ENCODE measurements around the gene INO80C.

INO80C gene

GRCh38 chr18:35497370-35498197 lies at the start of gene INO80C:
Gene INO80C, minus strand, starts transcription at chr18:35497960. Its CDS starts 86 bp downstream, at chr18:35497874.
- peak; percentile 91 to 93 for DNase-seq

DNA sequence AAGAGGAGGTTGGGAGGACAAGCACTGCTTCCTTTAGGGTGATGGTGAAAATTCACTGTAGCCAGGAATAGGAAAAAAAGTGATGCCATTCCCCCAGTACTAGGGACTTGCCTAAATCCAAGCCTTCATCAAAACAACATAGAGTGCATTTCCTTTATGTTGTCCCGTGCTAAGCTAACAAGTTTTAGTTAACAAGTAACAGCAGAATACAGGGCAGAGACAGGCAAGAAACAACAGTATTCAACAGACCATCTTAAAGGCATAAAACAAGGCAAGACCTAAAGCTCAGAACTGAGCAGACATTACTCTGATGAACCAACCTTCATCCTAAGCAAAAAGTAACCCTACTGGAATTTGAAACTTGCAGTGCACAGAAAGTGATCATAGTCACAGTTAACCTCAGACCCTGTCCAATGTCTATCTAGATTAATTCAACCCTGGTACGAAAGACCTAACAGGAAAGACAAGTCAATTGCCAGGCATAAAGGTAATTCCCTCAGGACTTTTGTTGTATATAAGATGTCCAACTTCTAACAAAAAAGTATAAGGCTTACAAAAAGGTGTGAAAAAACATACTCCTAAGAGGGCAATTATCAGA lies 49.3 kb upstream of the INO80C start:
- DNase-seq = no peak

GRCh38 chr18:35542356-35542755 lies 44.6 kb upstream of the INO80C start:
- no peak for DNase-seq

DNA sequence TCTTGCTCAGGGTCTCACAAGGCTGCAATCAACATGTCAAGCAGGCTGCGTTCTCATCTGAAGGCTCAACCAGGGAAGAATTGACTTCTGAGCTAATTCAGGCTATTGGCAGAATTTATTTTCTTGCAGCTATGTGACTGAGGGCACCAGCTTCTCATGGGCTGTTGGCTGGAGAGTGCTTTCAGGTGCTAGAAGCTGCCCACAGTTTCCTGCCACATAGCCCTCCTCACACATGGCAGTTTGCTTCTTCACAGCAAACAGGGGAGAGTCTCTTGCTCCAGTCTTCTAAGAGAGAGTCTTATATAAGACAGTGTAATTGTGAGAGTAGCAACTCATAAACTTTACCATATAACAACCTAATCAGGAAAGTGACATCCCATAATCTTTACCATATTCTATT lies 37.5 kb upstream of the INO80C start:
- no peak for DNase-seq

DNA sequence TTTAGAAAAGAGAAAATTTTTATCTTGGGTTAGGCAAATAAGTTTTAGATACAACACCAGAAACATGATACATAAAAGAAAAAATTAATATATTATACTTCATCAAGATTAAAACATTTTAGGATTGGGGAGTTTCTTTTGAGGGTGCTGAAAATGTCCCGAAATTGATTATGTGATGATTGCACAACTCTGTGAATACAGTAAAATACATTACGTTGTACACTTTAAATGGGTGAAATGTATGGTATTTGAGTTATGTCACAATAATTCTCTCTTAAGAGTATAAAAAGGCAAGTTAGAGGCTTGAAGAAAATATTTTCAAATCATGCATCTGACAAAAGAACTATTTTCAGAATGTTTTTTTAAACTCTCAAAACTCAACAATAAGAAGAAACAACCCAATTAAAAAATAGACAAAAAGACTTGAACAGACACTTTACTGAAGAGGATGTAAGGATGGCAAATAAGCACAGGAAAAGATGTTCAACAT lies 36.2 kb upstream of the INO80C start:
- DNase-seq = no peak

GRCh38 chr18:35528749-35529274 lies 31.1 kb upstream of the INO80C start:
- no peak for DNase-seq

GRCh38 chr18:35526495-35527059 lies 28.8 kb upstream of the INO80C start:
- DNase-seq = no peak

DNA sequence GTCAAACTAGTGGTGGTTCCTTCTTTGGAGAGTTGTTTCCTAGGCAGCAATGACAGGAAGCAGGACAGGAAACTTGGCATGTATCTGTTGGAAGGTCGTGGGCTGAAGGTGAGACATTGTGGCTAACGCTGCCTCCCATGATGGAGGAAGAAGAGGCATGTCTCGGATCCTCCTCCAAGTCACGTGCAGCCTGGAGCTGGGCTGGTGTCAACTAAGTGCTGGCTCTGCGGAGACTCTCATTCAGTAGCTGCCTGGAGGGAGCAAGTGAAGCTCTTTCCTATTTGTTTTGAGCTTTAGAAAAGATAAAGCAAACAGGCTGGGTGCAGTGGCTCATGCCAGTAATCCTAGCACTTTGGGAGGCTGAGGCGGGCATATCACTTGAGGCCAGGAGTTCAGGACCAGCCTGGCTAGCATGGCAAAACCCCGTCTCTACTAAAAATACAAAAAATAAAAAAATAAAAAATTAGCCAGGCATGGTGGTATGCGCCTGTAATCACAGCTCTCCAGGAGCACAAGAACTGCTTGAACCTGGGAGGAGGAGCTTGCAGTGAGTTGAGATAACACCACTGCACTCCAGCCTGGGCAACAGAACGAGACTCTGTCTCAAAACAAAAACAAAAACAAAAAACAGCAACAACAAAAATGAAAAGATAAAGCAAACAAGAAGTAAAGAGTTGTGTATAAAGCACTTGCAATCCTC lies 28.2 kb upstream of the INO80C start:
- DNase-seq = no peak

DNA sequence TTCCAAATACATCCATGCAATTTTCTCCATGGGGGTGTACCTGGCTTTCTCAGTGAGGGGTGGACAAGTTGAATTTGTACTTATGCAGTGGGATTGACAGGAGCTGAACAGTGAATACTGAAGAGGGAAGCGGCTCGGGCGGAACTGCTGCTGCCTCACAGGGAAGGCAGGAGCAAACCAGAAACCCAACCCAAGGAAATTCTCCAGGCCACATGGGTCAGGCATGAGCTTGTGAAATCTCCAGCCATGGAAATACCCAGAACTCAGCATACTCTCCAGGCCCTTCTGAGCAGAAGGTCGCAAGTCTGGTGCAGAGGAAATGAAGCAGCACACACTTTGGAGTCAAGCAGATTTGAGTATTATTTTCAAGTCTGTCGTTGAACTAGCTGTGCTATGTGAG lies 26.5 kb upstream of the INO80C start:
- no peak for DNase-seq

- DNase-seq = no peak
Observed at GRCh38 chr18:35522130-35522959, 24.6 kb upstream of the INO80C start.

GRCh38 chr18:35521133-35521532 lies 23.4 kb upstream of the INO80C start:
- DNase-seq = no peak

GRCh38 chr18:35519148-35519899 lies 21.6 kb upstream of the INO80C start:
- no peak for DNase-seq

DNA sequence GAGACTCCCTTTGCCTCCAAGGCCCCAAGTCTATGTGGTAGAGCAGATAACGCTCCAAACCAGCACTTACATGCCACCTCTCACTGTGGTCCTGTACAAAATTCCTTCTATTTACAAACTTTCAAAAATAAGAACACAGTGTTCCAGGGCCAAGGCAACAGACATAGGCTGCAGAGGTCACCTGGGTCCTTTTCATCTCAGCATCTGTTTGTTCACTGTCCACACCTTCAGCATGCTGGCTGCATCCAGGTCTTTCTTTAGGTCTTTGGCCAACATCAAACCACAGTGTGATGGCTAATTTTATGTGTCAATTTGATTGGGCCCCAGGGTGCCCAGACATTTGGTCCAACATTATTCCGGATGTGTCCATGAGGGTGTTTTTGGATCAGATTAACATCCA lies 20.0 kb upstream of the INO80C start:
- DNase-seq = no peak

- DNase-seq = no peak
Observed at GRCh38 chr18:35516789-35517188, 19.0 kb upstream of the INO80C start.

GRCh38 chr18:35516351-35516750 lies 18.6 kb upstream of the INO80C start:
- no peak for DNase-seq

GRCh38 chr18:35515460-35516130 lies 17.8 kb upstream of the INO80C start:
- DNase-seq = no peak

- DNase-seq = no peak
Observed at GRCh38 chr18:35514752-35515459, 17.1 kb upstream of the INO80C start.

GRCh38 chr18:35514283-35514682 lies 16.5 kb upstream of the INO80C start:
- DNase-seq = no peak

GRCh38 chr18:35513181-35513936 lies 15.6 kb upstream of the INO80C start:
- no peak for DNase-seq
